ENCODE data around the gene RAB11FIP3.

GRCh38 chr16:473046-474043, 47.9 kb downstream of the RAB11FIP3 start:
- TF ChIP-seq REST (IDR thresholded peaks at IDR 0.05; ENCODE audit: low read depth), result no peak
- TF ChIP-seq YY1 (IDR thresholded peaks at IDR 0.05; ENCODE audit: low read depth), result no peak
- TF ChIP-seq, protein P1, sequence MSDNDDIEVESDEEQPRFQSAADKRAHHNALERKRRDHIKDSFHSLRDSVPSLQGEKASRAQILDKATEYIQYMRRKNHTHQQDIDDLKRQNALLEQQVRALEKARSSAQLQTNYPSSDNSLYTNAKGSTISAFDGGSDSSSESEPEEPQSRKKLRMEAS (IDR thresholded peaks at IDR 0.05), result no peak
- TF ChIP-seq TAF1 (IDR thresholded peaks at IDR 0.05; ENCODE audit: low read depth), result no peak
- TF ChIP-seq TEAD4 (IDR thresholded peaks at IDR 0.05), result no peak
- TF ChIP-seq FOXM1 (IDR thresholded peaks at IDR 0.05; ENCODE audit: borderline replicate concordance, low read depth), result no peak
- no peak for TF ChIP-seq EP300 (IDR thresholded peaks at IDR 0.05; ENCODE audit: borderline replicate concordance)
